Ammon's horn (tissue), 1 donor: ENCODE data around the gene STUB1.
A peak's percentile ranks its signal among the peaks of the same experiment; 100 is the strongest.
"Not testable (repeated sequence)": the region's sequence is repeated elsewhere in the genome, so short reads cannot be mapped to it uniquely, and the experiment has no call there.

Experiments used
- DNase-seq: peaks from one replicate; pipeline ENCODE4 v3.0.0-alpha.2; 2016; ENCODE audit warnings: low spot score

The STUB1 gene

DNA sequence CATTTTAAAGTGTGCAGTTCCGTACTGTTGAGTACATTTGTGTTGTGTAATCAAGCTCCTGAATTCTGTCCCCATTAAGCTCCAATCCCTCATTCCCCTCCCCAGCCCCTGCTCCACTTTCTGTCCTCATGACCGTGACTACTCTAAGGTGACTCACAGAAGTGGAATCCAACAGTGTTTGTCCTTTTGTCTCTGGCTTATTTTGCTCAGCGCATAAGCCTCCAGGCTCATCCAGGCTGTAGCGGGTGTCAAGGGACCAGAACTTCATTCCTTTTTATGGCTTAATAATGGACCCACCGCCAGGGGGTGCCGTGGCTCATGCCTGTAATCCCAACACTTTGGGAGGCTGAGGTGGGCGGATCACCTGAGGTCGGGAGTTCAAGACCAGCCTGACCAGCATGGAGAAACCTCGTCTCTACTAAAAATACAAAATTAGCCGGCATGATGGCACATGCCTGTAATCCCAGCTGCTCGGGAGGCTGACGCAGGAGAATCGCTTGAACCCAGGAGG, 32.6 kb downstream of the STUB1 start:
- DNase-seq, result not testable (repeated sequence)

DNA sequence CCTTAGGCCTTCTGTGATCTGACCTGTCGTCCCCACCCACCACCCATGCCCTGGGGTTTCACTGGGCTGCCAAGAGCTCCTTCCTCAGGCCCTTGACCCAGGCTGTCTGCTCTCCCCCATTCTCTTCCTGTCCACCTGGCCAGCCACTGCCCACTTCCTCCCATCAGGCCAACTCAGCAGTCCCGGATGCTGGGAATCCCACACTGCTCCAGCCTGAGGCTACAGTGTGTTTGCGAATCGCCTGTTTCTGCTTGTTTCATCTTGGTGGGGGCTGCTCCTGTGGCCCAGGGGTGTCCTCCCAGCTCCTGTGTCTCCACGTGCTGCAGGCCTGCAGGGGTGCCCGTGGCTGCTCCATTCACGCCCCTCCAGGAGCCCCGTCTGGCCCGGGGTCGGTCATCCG, 33.9 kb downstream of the STUB1 start:
- DNase-seq, result no peak

DNA sequence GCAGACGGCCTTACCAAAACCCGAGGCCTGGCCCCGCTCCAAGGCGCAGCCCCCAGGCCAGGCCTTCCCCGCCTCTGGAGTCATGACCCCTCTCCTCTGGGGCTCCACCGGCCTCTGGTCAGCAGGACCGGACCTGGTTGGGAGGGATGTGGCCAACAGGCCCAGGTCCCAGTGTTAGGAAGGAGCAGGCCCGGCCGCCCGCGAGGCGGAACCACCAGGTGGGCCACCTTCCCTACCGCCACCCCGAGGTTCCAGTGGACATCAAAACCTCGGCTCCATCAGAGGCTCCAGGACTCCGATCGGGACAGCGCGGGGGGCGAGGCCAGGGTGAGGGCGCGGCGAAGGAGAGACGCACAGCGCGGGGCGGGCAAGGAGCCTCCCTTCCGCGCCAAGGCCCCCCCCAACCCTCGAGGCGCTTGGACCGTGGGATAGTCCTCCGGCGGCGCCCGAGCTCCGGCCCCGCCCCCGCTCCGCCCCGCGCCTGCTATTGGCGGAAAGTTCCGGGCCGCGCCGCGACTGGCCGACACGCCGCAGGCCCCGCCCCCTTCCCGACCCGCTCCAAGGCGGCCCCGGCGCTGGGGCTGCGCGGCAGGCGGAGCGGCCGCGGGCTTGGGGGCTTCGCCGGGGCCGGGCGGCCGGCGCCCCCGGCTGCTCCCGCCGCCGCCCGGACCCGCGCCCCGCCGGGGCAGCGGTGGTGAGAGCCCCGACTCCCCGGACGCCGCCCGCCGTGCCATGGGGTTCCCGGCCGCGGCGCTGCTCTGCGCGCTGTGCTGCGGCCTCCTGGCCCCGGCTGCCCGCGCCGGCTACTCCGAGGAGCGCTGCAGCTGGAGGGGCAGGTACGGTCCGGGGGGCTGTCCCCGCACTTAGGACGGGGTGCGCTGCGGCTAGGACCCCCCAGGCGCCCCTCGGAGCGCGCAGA, 34.6 kb downstream of the STUB1 start, which contains the start of gene METRN:
Gene METRN (plus strand): TSS at position 561 of the 919 bp plus-strand sequence. CDS start 172 bp downstream, at position 733.
- peak; percentile 91 for DNase-seq

DNA sequence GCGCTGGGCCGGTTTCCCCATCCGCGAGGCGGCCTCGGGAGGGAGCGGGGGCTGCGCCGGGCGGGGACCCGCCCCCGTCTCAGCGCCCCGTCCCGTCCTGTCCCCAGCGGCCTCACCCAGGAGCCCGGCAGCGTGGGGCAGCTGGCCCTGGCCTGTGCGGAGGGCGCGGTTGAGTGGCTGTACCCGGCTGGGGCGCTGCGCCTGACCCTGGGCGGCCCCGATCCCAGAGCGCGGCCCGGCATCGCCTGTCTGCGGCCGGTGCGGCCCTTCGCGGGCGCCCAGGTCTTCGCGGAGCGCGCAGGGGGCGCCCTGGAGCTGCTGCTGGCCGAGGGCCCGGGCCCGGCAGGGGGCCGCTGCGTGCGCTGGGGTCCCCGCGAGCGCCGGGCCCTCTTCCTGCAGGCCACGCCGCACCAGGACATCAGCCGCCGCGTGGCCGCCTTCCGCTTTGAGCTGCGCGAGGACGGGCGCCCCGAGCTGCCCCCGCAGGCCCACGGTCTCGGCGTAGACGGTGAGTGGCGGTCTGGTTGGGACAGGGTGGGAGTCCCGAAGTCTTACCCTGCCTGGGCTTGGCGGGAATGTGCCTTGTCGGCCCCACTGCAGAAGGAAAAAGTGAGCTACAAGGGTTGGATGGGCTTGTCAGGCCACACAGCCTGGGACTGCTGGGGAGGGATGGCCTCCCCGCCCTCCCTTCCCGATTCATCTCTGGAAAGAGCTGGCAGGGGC, 35.4 kb downstream of the STUB1 start:
- no peak for DNase-seq

DNA sequence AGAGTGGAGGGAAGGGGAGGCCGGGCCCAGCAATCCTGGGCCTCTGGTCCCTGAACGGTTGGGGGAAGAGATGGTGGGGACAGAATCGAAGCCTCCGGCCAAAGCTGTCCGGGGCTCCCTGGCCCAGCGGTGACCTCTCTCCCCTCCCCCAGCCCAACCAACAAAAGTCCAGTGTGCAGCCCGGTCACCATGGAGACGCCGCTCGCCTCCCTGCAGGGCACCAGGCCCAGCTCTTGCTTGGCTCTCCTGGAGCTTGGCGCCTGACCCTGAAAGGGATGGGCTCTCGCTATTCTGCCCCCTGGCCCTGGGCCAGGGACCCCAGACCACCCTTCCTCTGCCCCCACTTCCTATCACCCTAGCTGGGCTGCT, 36.0 kb downstream of the STUB1 start:
- DNase-seq, result peak; percentile 96

DNA sequence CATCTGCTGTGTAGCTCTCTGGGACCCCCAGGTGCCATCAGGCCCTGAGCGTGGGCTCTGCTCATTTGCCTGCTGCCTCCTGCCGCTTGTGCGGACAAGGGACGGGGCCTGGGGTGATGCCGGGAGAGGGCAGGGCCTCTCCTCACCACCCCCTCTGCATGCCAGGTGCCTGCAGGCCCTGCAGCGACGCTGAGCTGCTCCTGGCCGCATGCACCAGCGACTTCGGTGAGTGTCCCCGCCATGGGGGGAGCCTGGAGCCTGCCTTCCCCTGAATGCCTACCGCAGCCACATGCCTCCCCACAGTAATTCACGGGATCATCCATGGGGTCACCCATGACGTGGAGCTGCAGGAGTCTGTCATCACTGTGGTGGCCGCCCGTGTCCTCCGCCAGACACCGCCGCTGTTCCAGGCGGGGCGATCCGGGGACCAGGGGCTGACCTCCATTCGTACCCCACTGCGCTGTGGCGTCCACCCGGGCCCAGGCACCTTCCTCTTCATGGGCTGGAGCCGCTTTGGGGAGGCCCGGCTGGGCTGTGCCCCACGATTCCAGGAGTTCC, 36.6 kb downstream of the STUB1 start:
- no peak for DNase-seq

DNA sequence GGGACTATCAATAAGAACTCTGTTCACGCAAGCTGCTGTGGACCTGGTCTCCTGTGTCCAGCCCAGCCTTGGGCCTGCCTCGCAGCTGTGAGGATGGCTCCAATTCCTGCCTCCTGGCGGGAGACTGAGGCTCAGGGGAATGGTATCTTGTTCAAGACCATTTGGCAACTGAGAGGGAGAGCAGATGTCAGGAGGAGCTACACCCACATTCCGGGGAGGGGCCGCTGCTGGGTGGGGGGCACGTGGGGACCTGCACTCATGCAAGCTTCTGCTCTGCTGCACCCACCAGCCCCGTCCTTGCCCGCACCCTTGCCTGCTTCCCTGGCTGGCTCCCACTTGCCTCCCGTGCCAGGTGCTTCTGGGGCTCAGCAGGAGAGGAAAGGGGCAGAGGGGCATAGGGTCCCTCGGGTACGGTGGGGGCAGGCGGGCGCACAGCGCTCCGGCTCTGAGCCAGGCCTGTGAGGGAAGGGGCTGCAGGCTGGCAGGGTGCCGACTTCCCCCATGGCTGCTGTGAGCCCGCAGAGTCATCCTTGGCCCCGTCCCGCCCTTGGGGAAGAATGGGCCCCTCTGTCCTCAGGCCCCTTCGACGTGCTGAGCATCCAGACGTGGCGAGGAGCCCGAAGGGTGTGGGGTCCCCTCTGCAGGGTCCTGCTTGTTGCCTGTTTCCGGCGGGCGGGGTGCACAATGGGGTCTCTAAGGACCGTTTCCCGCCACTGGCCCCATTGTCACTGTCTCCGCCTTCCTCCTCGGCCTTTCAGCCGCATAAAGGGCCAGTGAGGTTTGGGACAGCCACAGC, 37.4 kb downstream of the STUB1 start:
- DNase-seq, result no peak

DNA sequence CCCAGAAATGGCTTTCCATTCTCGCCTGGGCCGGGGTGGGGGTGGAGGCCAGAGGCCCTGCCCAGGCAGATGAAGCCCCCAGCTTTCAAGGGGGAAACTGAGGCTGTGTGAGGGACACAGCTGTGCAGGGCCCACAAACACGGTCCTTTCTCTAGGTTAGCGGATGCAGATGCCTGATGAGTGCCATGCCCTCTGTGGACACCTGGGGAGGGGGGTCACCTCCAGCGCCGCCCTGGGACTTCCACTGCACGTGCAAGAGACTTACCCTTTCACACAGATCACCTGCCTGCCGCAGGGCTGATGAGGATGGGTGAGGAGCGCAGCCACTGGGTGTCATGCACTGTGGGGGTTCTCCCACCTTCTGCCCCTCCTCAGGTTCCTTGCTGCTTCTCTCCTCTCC, 38.2 kb downstream of the STUB1 start:
- no peak for DNase-seq

DNA sequence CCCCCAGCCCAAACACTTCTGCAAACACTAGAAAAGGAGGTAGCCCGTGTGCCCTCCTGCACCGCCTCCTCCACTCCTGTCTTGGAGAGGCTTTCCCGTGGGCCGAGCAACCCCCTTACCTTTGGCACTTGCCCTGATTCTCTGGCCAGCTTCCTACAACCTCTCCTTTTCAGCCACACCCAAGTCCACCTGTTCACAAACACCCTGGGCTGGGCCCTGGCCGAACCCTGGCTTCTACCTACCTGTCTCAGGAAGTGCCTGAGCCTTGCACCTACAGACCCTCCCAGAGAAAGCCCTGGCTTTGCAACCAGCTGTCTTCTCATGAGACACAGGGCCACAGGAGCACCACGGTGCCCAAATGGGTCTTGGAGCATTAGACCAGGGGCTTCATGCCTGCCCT, 38.7 kb downstream of the STUB1 start:
- no peak for DNase-seq

DNA sequence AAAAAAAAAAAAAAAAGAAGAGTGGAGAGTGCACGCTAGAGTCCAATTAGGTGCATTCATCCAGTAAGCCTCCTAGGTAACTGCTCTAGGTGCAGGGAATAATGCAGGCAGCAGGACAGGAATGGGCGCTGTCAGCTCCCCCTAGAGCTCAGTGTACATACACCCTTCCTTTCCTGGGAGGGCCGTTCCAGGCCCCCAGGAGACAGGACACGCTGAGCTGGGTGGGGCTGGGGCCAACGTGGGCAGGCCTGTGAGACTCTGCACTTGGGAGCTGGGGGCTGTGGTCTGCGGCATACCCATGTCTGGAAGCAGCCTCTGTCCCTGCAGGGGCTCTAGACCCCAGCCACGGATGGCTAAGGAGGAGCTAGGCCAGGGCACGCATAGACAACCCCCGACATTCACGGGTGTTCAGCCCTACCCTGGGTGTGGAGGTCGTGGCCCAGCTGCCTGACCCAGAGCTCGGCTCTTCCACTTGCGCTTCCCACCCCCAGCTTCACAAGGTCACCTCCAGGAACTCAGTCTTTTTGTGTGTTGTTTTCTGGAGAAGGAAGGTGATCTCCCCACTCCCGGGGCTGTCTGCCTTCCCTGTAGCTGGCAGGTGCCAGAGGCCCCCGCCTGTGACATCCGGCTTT, 39.7 kb downstream of the STUB1 start:
- no peak for DNase-seq

DNA sequence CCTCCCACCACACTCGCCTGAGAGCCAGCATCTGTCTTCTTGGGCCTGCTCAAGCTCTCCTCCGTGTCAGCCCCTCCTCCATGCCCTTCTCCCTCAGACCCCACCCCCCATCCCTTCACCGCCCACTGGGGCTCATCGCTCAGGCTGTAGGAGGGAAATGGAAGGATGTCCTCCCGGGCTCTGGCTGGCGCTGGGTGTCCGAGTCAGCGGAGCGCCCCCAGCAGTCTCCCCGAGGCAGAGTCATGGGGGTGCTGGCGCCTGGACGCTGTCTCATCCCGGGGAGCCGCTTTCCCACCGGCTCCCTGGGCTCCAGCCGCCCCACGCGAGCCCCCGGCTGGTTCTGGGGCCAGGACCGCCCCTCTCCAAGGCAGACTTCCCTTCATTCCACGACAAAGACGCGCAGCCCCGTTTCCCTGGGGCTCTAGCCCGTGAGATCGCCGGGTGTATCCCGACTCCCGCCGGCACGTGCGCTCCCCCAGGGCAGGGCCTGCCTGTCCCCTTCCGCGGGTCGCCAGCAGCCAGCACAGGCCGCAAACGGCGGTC, 40.3 kb downstream of the STUB1 start:
- peak; percentile 80 for DNase-seq

DNA sequence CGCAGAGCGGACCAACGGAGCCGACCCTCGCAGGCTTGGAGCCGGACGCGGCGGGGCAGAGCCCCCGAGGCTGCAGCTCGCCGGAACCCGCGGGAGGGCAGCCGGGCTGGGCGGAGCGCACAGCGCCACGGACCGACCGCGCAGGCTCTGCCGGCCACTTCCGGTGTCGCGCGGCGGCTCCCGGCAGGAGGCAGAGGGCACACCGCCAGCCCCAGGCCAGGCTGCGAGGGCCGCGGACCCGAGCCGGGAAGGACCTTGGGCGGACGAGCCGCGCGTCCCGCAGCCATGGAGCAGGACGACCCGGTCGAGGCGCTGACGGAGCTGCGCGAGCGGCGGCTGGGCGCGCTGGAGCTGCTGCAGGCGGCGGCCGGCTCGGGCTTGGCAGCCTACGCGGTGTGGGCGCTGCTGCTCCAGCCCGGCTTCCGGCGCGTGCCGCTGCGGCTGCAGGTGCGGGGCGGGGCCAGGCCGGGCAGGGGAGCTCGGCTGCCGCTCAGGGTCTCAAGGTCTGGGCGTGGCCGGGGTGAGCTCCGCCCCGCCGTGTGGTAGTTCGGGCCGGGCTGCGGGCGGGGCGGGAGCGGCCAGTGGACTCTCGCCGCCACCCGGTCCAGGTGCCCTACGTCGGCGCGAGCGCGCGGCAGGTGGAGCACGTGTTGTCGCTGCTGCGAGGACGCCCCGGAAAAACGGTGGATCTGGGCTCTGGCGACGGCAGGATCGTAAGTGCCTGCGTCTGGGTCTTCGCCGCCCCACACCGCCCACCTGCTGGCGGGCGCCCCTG, 41.0 kb downstream of the STUB1 start, which contains the start of gene ANTKMT:
Gene ANTKMT (plus strand): TSS at position 157 of the 775 bp plus-strand sequence. CDS start 129 bp downstream, at position 286.
- DNase-seq, result peak; percentile 76

DNA sequence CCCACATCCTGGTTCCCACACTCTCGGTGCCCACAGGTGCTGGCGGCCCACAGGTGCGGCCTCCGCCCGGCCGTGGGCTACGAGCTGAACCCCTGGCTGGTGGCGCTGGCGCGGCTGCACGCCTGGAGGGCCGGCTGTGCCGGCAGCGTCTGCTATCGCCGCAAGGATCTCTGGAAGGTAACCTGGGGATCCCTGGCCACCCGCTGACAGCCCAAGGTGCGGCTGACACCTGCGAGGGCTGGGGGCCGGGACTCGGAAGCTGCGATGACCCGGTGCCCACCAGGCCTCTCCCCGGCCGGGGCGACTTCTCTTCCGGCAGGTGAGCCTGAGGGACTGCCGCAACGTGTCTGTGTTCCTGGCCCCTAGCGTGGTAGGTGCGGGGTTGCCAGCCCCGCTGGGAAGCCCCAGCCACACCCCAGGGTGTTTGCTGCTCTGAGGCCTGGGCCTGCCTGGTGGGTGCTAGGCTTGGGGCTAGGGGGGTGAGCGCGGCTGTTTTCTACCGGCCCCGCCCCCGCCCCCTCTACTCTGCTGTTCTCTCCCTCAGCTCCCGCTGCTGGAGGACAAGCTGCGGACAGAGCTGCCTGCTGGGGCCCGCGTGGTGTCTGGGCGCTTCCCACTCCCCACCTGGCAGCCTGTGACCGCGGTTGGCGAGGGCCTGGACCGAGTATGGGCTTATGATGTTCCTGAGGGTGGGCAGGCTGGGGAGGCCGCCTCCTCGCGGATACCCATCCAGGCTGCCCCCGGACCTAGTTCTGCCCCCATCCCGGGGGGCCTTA, 41.7 kb downstream of the STUB1 start:
- no peak for DNase-seq

DNA sequence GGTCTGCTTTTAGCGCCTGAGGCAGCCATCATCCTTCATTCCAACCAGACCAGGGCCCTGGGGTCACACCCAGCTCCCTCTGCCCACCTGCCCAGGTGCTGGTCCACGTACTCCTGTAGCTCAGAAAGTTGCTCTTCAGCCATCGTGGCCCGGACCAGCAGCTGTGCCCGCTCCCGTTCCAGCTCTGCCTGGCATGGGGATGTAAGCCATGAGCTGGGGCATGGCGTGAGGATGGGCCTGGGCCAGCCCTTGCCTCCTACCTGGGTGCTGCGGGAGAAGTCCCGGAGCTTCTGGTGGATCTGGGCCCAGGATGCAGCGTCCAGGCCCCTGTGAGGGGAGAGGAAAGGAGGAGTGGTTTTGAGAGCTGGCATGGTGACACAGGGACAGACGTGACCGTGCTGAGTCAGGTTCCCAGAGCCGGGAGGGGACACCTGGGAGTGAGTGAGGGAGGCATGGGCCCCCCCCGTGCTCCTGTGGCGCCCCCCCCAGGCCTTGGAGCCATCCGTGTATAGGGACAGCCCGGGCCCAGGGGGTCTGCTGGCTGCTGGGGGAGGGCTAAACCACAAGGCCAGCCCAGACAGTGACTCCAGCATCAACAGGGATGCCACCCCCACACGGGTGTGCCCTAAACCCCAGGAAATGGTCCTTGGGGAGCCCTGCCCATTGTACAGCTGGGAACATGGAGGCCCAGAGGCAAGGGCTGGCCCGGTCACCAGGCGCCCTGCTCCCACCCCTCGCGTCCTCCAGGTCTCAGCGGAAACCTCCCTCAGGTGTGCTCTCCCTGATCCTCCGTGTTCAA, 42.8 kb downstream of the STUB1 start:
- no peak for DNase-seq

DNA sequence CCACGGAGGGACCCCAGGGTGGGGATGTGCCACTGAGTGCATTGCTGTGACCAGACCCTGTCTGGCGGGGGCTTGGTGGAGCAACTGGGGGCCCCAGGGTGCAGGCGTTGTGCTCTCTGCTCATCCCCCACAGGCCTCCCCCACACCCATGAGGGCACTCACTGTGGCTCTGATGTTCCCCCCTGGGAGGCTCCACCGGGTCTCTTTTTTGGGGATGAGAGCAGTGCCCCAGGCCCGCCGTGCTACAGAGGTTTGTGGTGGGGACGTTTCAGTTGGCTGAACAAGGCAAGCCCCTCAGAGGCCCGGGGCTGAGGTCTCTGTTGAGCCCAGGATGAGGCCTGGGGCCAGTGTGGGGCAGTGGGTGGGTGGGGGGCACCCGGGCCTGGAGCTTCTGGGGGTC, 43.5 kb downstream of the STUB1 start:
- DNase-seq, result no peak

DNA sequence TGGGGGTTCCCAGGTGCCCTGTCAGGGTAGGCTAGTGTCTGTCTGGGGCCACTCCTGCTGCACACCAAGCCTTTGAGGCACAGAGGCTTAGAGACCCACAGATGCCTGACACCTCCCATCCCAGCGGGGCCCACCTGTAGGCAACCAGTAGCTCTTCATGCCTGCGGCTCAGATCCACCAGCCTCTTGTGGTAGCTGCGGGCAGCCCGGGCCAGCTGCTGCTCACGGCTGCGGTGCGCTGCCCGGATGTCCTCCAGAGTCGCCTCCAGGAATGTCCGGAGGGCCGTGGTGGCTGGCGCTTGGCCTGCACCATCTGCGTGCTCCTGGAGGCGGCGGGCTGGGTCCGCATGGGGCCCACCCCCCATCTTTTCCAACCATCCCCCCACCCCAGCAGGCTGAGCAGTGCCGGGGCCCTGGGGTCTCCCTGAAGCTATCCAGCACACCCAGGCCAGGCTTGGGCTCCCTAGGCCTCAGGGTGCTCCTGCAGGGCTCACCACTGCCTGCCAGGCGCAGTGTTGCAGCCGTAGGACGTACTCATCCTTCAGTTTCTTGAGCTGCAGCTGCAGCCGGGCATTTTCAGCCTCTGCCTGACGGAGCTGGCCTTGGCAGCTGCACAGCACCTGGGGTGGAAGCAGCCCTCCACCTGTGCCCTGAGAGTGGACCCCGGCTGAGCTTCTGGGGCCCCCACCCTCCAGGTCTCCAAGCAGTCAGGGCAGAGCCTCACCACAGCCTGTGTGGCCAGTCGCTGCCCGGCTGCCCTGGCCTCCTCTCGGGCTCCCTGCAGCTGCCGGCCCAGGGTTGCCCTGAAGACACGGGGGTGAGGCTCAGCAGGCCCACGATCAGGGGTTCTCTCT, 44.2 kb downstream of the STUB1 start:
- no peak for DNase-seq

DNA sequence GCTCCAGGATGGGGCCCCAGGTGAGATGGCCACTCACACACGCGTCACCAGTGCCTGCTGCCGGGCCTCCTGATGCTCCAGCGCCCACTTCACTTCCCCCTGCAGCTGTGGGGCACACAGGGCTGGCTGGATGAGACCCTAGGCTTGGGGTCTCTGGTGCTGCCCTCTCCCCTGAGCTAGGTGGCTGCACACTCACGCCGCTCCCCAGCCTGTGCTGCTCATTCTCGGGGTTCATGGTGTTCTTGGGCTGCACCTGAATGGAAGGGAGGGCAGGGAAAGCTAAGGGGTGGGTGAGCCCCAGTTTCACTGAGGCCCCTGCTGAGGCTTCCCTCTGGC, 44.8 kb downstream of the STUB1 start:
- DNase-seq, result no peak
